Measurements from ENCODE around the gene RAE1.

Gene RAE1

DNA sequence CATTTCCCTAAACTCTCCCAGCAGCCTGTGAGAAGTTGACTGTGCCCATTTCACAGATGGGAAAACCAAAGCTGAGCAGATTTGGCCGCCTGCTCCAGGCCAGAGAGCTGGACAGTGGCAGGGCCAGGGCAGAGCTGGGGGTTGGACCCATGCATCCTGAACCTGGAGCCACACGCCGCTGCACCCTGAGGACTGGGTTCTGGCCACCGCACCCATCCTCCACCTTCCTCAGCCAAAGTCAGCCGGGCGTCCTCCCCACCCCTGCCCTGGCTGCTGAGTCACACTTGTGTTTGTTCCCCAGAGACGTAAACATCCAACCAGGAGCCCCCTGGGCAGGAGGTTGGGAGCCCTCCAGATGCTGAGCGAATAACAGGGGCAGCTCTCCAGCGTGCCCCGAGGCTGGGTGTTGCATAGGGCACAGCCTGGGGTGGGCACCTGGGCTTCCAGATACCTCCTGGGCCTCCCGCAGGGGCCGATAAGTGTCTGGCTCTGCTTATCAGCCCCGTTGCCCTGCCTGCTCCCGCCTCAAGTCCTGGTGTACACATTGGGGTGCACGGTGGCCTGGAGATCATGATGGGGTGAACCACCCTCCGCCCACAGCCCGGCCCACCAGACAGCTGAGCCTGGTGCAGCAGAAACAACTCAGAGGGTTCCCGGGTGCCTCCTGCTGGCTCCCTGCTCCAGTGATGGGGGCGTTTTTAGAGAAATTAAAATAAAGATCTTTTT is 64.0 kb downstream of the RAE1 start:
- Histone ChIP-seq H3K79me2 (ENCODE audit: low read length) (no peaks in the 10 kb centered on the region), H3K9me3 (replicated peaks; ENCODE audit: insufficient read depth, low read length) (no peaks in the 10 kb centered on the region), H2AFZ (ENCODE audit: low read length) (no peak overlapping the region), H4K20me1 (ENCODE audit: insufficient read depth, low read length) (no peaks in the 10 kb centered on the region), H3K4me1 (ENCODE audit: low read length) (peaks cover 14% of the 10 kb centered on the region), H3K9ac (ENCODE audit: low read length) (no peak overlapping the region), H3F3A (ENCODE audit: insufficient read depth, low read length) (peaks cover 16% of the 10 kb centered on the region), H3K27ac (ENCODE audit: low read length) (no peak overlapping the region), H3K4me3 (ENCODE audit: low read length) (no peak overlapping the region), H3K9me2 (replicated peaks; ENCODE audit: insufficient read depth, low read length) (no peaks in the 10 kb centered on the region), H3K27me3 (replicated peaks; ENCODE audit: insufficient read depth, low read length) (no peaks in the 10 kb centered on the region), H3K4me2 (ENCODE audit: low read depth, low read length) (no peak overlapping the region), H3K36me3 (replicated peaks; ENCODE audit: insufficient read depth, low read length) (no peaks in the 10 kb centered on the region)
- no peak for TF ChIP-seq CTCF (IDR thresholded peaks at IDR 0.05; ENCODE audit: low read length)
- no peak for TF ChIP-seq EZH2 (optimal IDR thresholded peaks at IDR 0.05; ENCODE audit: low read depth, low read length)
- no peak for DNase-seq

DNA sequence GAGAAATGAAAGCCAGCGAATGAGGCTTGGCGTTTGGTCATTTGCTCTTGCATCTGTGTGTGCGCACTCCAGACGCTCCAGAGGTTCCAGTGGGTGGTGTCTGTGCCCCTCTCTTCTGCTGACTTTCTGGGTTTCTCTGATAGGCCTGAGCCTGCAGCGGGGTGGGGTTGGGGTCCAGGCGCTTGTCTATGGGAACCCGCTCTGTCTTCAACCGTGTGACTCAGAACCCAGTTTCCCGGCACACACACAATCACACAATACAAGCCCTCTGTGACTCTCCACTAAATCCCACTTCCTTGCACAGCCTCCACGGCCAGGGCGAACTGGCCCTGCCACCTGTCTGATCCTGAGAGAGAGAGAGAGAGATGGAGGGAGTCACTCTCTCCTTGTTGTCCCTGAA is 64.7 kb downstream of the RAE1 start:
- H3K36me3 ChIP-seq (replicated peaks; ENCODE audit: insufficient read depth, low read length), result no peaks in the 10 kb centered on the region
- H3K9ac ChIP-seq (ENCODE audit: low read length), result no peak overlapping the region
- peaks cover 14% of the 10 kb centered on the region for H3K4me1 ChIP-seq (ENCODE audit: low read length)
- no peaks in the 10 kb centered on the region for H3K9me2 ChIP-seq (replicated peaks; ENCODE audit: insufficient read depth, low read length)
- H3K9me3 ChIP-seq (replicated peaks; ENCODE audit: insufficient read depth, low read length), result no peaks in the 10 kb centered on the region
- H3F3A ChIP-seq (ENCODE audit: insufficient read depth, low read length), result peaks cover 9% of the 10 kb centered on the region
- H3K4me3 ChIP-seq (ENCODE audit: low read length), result no peak overlapping the region
- H3K4me2 ChIP-seq (ENCODE audit: low read depth, low read length), result no peak overlapping the region
- TF ChIP-seq EZH2phosphoT487 (IDR thresholded peaks at IDR 0.05; ENCODE audit: low read length) (no peak), EZH2 (optimal IDR thresholded peaks at IDR 0.05; ENCODE audit: low read depth, low read length) (no peak)
- no peak for DNase-seq
- H3K27ac ChIP-seq (ENCODE audit: low read length), result no peak overlapping the region
- no peaks in the 10 kb centered on the region for H4K20me1 ChIP-seq (ENCODE audit: insufficient read depth, low read length)
- no peaks in the 10 kb centered on the region for H3K27me3 ChIP-seq (replicated peaks; ENCODE audit: insufficient read depth, low read length)
- no peak overlapping the region for H2AFZ ChIP-seq (ENCODE audit: low read length)
- H3K79me2 ChIP-seq (ENCODE audit: low read length), result no peaks in the 10 kb centered on the region

DNA sequence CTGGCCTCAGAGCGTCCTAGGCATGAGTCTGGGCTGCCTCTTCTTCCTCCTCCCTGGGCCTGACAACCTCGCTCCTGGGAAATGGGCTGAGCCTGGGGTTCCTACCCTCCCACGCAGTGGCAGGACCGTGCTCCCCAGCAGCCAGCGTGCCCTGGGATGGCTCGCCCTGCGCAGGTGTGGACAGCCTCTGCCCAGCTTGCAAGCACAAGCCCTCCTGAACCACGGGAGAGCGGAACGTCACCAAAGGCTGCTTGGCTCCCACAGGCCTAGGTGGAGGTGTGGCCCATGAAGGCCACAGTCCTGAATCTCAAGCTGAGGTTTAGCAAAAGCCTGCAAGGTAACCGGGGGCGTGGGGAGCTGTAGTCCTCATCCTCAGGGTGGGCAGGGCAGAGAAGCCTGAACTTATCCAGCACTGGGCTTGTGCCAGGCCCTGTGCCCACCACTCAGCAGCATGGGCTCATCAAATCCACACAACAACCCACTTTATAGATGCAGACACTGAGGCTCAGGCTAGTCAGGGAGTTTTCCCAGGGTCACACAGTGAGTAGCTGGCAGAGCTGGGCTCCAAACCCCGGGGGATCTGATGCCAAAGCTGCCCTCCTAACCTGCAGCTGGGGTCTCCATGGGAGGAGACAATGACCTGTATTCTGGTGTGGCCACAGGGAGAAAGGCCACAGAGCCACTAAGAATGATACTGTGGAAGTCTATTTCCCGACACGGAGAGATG is 65.4 kb downstream of the RAE1 start:
- H3K27me3 ChIP-seq (replicated peaks; ENCODE audit: insufficient read depth, low read length), result no peaks in the 10 kb centered on the region
- no peaks in the 10 kb centered on the region for H3K79me2 ChIP-seq (ENCODE audit: low read length)
- H3F3A ChIP-seq (ENCODE audit: insufficient read depth, low read length), result peaks cover 8% of the 10 kb centered on the region
- H3K27ac ChIP-seq (ENCODE audit: low read length), result no peak overlapping the region
- H3K4me1 ChIP-seq (ENCODE audit: low read length), result peaks cover 14% of the 10 kb centered on the region
- no peaks in the 10 kb centered on the region for H3K36me3 ChIP-seq (replicated peaks; ENCODE audit: insufficient read depth, low read length)
- no peaks in the 10 kb centered on the region for H4K20me1 ChIP-seq (ENCODE audit: insufficient read depth, low read length)
- no peak overlapping the region for H3K4me2 ChIP-seq (ENCODE audit: low read depth, low read length)
- no peaks in the 10 kb centered on the region for H3K9me3 ChIP-seq (replicated peaks; ENCODE audit: insufficient read depth, low read length)
- H3K9ac ChIP-seq (ENCODE audit: low read length), result no peak overlapping the region
- no peak overlapping the region for H3K4me3 ChIP-seq (ENCODE audit: low read length)
- no peak overlapping the region for H2AFZ ChIP-seq (ENCODE audit: low read length)
- no peaks in the 10 kb centered on the region for H3K9me2 ChIP-seq (replicated peaks; ENCODE audit: insufficient read depth, low read length)
- DNase-seq, result no peak
- no peak for TF ChIP-seq EZH2 (optimal IDR thresholded peaks at IDR 0.05; ENCODE audit: low read depth, low read length)
- no peak for TF ChIP-seq EZH2phosphoT487 (IDR thresholded peaks at IDR 0.05; ENCODE audit: low read length)
- no peak for TF ChIP-seq CTCF (IDR thresholded peaks at IDR 0.05; ENCODE audit: low read length)

Data from MM.1S (cell line).